WTC11 (cell line): ENCODE measurements around the gene AKAP1.

Experiments
- ATF3 ChIP-seq: sonication (generic); formaldehyde crosslinking; conservative IDR thresholded peaks from 2 replicates; pipeline ENCODE4 v1.8.1; 2022; ENCODE audit warnings: mild to moderate bottlenecking, missing genetic modification reagents
- ZBTB21 ChIP-seq: sonication (generic); formaldehyde crosslinking; IDR thresholded peaks from 2 replicates; pipeline ENCODE4 v1.8.1; 2023; ENCODE audit warnings: mild to moderate bottlenecking, missing genetic modification reagents, borderline replicate concordance
- ZNF121 ChIP-seq: sonication (generic); formaldehyde crosslinking; IDR thresholded peaks from 2 replicates; pipeline ENCODE4 v1.8.0; 2023; ENCODE audit warnings: missing genetic modification reagents

DNA sequence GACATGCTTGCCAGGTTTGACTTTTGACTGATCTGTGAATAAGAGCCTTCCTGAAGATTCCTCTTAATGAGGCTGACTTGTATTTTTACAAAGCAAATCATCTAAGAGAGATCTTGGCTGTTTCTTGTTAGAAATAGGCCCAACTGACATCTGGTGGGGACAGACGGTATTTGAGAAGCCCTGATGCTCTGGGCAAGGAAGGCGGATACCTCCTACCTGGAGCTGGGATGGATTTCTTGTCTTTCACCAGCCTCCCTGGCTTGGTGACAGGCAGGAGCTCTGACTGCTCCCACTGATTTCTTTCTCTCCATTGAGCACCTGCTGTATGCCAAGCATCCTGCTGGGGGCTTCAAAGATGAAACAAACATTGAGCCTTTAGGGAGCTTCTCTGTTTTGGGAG is 40.4 kb downstream of the AKAP1 start:
- TF ChIP-seq ATF3 (CRISPR knock-in tag) (no peak), ZNF121 (CRISPR knock-in tag) (no peak), ZBTB21 (CRISPR knock-in tag) (no peak)
